AG04450 (cell line): ENCODE results near the gene ACO2. TPM values are rescaled to one million over a fixed set of nuclear protein-coding genes. Genes with fewer than 3 reads are reported as not detected.

Experiments used
- CTCF ChIA-PET: fragments of 300-600, 350-600 bp; formaldehyde crosslinking; extraction: SDS; loops from one replicate; lab custom pipeline; 2022; ENCODE audit warnings: antibody characterized with exemption, inconsistent platforms; lab: Charles Lee
- POLR2A ChIA-PET: fragments of 350-600 bp; formaldehyde crosslinking; extraction: SDS; loops from one replicate; lab custom pipeline; 2021; ENCODE audit warnings: antibody characterized with exemption, inconsistent platforms; lab: Yijun Ruan, JAX
- DNase-seq: peaks from one replicate; pipeline ENCODE4 v3.0.0-alpha.2; 2011; ENCODE audit warnings: low read depth, low spot score
- H3K27ac ChIP-seq: one replicate; pipeline ENCODE4 v1.5.1; 2012; ENCODE audit warnings: low read depth, low read length, control low read depth
- H3K27me3 ChIP-seq: one replicate; pipeline ENCODE4 v1.6.0; 2012; ENCODE audit warnings: low read length; ENCODE audit not compliant: control insufficient read depth, insufficient read depth
- H3K4me3 ChIP-seq: 2 replicates; pipeline ENCODE4 v1.5.1; 2011; ENCODE audit warnings: mild to moderate bottlenecking, low read depth, low read length, control low read depth
- H3K9me3 ChIP-seq: 2 replicates; pipeline ENCODE4 v1.5.1; 2012; ENCODE audit warnings: low read length; ENCODE audit not compliant: control insufficient read depth, insufficient read depth
- polyA plus RNA-seq: library from polyadenylated mRNA; depleted of rRNA; stranded (reverse); fragments of >200 nt; gene quantifications from 2 replicates; pipeline ENCODE4 v1.2.3, GENCODE V29; 2011
- TF ChIP-seq, protein P1 (sequence below): IDR thresholded peaks from 2 replicates; pipeline ENCODE4 v1.5.1; 2011; ENCODE audit warnings: low read depth, low read length, control low read depth, inconsistent platforms

ACO2 gene
- polyA plus RNA-seq, 1 experiment = 32.2 TPM

DNA sequence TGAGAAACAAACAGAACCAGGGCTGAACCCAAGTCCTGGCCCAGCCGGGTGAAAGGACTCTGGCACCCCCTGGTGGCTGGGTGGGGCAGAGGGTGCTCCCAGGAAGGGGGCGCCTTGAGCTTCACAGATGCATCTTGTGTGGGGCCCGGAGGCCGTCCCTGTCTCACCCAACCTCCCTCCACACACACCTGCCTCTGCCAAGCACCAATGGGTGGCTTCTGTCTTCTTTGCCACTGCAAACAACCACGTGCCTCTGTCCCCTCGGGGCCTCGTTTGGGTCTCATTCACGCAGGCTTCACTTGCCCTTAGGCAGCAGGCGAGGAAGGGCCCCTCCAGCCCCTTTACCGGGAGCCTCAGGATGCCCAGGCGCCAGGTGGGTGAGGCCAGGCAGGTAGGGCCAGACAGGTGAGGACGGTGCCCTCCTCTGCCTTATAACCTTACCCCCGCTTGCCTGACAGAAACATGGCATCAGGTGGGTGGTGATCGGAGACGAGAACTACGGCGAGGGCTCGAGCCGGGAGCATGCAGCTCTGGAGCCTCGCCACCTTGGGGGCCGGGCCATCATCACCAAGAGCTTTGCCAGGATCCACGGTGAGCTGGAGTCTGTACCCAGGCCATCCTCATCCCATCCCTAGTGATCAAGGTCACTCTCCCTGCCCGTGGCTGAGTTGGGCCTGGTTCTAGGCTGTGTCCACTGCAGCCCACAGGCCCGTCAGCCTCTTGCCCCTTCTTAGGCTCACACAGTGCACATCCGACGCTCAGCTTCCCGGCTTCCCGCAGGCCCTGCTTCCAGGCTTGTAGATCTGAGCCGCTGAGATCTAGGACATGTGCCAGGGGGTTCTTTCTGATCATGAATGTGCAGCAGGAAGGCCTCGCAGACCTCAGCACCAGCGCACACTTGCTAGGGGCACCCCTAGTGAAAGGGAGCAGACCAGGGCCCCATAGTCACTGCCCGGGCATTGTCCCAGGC is 58.2 kb downstream of the ACO2 start:
- TF ChIP-seq, protein P1, sequence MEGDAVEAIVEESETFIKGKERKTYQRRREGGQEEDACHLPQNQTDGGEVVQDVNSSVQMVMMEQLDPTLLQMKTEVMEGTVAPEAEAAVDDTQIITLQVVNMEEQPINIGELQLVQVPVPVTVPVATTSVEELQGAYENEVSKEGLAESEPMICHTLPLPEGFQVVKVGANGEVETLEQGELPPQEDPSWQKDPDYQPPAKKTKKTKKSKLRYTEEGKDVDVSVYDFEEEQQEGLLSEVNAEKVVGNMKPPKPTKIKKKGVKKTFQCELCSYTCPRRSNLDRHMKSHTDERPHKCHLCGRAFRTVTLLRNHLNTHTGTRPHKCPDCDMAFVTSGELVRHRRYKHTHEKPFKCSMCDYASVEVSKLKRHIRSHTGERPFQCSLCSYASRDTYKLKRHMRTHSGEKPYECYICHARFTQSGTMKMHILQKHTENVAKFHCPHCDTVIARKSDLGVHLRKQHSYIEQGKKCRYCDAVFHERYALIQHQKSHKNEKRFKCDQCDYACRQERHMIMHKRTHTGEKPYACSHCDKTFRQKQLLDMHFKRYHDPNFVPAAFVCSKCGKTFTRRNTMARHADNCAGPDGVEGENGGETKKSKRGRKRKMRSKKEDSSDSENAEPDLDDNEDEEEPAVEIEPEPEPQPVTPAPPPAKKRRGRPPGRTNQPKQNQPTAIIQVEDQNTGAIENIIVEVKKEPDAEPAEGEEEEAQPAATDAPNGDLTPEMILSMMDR = peak; percentile 86
- Histone ChIP-seq H3K4me3 (no peak overlapping the region), H3K27ac (peak overlapping the region; percentile 31), H3K9me3 (no peaks in the 10 kb centered on the region; the same call in 1 of the 2 replicates), H3K27me3 (no peaks in the 10 kb centered on the region)
- no peak for DNase-seq
- ChIA-PET CTCF (interaction anchor here (0.5 to 3.4 kb wide), 27 partner anchors 10 to 605 kb away, joined by 3 to 46 read pairs (median 4); partner anchors contain the start of genes POLR3H and XRCC6), POLR2A (interaction anchor here (1.0 to 1.8 kb wide), 4 partner anchors 33 to 125 kb away, joined by 3 to 4 read pairs (median 4); partner anchors contain the start of genes ACO2, CSDC2 and PHF5A)

DNA sequence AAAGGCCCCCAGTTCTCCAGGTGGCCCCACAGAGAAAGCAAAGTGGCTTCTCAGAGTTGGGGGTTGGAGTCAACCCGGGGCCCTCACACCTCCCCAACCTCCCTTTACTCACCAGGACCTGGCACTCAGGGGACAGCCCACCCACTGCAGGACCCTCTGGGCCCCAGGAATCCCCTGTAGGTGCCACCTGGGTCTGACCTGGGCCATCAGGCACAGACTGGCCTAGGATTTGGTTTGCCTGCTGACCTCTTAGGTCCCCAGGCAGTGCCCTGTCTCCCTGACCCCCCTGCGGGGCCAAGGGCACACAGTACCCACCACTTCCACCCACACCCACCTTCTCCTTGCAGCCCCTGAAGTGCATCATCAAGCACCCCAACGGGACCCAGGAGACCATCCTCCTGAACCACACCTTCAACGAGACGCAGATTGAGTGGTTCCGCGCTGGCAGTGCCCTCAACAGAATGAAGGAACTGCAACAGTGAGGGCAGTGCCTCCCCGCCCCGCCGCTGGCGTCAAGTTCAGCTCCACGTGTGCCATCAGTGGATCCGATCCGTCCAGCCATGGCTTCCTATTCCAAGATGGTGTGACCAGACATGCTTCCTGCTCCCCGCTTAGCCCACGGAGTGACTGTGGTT is 59.3 kb downstream of the ACO2 start:
- Histone ChIP-seq H3K27me3 (no peaks in the 10 kb centered on the region), H3K4me3 (no peak overlapping the region), H3K27ac (no peak overlapping the region), H3K9me3 (no peaks in the 10 kb centered on the region; the same call in 1 of the 2 replicates)
- ChIA-PET POLR2A (interaction anchor here (1.0 to 1.8 kb wide), 2 partner anchors 60 to 126 kb away, joined by 4 read pairs; partner anchors contain the start of genes ACO2 and PHF5A), CTCF (interaction anchor here (1.9 to 3.4 kb wide), 5 partner anchors 11 to 125 kb away, joined by 4 to 46 read pairs (median 16); partner anchors contain the start of gene POLR3H)
- TF ChIP-seq, protein P1 = no peak
- no peak for DNase-seq

DNA sequence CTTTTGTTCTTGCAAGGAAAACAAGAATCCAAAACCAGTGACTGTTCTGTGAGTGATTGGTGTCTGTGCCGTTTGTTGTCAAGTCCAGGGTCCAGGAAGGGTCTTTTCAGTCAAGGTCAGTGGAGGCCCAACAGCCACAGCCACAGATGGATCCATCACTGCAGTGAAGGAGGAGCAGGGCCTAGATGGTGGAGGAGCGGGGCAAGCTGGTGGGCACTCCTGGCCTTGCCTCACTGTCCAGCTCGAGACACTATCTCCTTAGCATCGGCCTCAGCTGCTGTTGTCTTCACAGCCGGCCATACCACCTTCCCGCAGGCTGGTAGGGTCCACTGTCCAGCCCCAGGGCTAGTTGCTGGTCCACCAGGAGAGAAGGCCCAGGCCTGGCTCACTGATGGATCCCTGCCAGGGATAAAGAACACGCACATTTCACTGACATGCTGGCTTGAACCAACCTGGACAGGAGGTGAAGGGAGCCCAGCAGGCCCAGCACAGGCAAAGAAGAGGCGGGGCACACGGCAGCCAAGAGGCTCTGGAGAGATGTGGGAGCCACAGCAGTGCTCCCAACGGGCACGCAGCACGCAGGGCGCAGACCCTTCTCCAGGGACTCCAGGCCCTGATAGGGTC is 60.1 kb downstream of the ACO2 start:
- Histone ChIP-seq H3K9me3 (no peaks in the 10 kb centered on the region; the same call in 1 of the 2 replicates), H3K4me3 (no peak overlapping the region), H3K27ac (no peak overlapping the region), H3K27me3 (no peaks in the 10 kb centered on the region)
- ChIA-PET POLR2A (no interaction called here), CTCF (interaction anchor here (2.7 to 3.4 kb wide), 3 partner anchors 12 to 126 kb away, joined by 9 to 46 read pairs (median 19); no protein-coding TSS in a partner anchor)
- no peak for DNase-seq
- TF ChIP-seq, protein P1 = no peak

DNA sequence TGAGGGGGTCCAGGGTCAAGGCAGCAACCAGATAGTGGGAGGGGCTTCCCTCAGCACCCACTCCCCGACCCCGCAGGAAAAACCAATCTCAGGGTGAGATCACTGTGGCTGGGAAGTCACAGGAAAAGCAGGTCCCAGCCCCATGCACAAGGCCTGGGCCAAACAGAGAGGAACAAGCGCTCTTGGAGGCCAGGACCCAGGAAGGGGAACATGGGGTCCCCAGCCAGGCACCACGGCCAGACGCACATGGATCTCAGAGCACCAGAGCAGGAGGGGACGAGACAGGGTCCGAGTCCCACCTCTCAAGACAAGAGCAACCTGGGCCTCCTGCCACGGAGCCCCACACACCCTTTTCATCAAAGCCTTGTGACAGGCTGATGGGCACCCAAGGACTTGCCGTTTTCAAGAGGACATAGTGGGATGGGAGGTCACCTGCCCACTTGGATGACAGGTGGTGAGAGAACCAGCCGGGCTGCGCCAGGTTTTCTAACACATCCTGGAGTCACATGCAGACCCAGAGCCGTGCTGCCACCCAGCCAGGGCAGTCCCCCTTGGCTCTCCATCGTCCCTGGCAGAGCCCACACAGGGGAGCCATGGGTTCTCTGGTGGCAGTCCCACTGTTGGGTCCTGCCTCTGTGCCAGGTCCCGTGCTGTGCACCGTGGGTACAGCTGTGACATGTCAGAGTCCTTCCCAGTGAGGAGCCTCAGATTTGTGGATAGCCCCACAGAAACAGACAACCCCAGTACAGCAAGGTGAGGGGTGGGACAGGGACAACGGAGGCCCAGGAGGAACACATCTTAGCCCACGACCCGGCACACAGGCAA is 62.2 kb downstream of the ACO2 start:
- Histone ChIP-seq H3K27me3 (no peaks in the 10 kb centered on the region), H3K4me3 (no peak overlapping the region), H3K9me3 (no peaks in the 10 kb centered on the region; the same call in 1 of the 2 replicates), H3K27ac (no peak overlapping the region)
- POLR2A ChIA-PET = no interaction called here
- CTCF ChIA-PET = interaction anchor here (1.0 to 2.2 kb wide), 4 partner anchors 13 to 128 kb away, joined by 4 to 19 read pairs (median 4); partner anchors contain the start of gene POLR3H
- TF ChIP-seq, protein P1 = no peak
- no peak for DNase-seq
